Measurements from ENCODE around the gene DDX27.
"Not testable (repeated sequence)": the region's sequence is repeated elsewhere in the genome, so short reads cannot be mapped to it uniquely, and the experiment has no call there.

Gene DDX27, protein sequence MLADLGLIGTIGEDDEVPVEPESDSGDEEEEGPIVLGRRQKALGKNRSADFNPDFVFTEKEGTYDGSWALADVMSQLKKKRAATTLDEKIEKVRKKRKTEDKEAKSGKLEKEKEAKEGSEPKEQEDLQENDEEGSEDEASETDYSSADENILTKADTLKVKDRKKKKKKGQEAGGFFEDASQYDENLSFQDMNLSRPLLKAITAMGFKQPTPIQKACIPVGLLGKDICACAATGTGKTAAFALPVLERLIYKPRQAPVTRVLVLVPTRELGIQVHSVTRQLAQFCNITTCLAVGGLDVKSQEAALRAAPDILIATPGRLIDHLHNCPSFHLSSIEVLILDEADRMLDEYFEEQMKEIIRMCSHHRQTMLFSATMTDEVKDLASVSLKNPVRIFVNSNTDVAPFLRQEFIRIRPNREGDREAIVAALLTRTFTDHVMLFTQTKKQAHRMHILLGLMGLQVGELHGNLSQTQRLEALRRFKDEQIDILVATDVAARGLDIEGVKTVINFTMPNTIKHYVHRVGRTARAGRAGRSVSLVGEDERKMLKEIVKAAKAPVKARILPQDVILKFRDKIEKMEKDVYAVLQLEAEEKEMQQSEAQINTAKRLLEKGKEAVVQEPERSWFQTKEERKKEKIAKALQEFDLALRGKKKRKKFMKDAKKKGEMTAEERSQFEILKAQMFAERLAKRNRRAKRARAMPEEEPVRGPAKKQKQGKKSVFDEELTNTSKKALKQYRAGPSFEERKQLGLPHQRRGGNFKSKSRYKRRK

DNA sequence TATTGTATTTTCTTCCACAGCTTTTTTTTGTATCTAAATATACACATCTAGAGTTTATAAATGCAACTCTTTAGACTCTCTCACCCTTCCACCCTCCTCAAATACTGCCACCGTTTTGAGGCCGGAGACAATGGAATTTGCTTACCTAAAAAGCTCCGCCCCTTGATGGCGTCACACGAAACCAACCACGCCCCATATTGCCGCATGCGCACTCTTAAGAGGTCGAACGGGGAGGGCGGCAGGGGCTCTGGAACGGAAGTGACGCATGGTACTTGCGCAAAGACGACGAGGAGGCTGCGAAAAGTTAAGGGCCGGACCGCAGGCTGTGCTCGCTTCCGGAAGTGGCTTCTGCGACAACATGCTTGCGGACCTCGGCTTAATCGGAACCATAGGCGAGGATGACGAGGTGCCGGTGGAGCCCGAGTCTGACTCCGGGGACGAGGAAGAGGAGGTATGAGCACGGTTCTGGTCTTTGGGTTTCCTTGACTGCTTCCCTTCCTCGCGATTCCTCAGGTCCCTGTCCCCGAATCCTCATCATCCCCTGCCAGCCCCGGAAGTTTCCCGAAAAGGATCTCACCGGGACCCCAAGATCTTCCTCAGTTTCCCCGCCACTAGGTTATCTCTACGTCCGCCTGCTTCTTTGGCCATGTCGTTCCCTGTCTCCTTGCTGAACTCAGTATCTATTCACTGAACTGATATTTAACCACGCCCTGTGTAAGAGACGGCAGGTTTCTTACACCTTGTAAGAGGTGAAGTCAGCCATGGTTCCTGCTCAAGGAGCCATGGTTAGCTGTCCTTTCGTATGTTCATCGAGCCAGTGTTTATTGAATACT lies at the start of gene DDX27:
Gene DDX27 (plus strand): TSS at position 326 of the 833 bp plus-strand sequence. CDS start 33 bp downstream, at position 359.
- DNase-seq, result peak; percentile 98

DNA sequence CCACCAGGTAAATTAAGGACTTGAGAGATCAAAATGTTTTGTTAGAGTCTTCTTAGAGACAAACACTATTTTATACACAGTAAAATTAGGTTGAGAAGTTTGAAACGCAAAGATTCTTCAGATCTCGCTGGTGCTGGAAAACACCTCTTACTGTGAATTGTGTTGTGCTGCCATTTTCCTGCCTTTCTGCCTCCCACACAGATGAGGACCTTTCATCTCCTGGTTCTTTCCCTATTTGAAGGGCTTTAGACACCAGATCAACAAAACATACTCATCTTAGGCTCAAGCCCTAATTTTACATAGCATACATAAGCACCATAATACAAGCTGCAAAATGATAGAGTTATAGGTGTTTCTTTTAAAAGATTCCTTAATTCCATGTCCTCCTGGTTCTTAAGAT lies 49.7 kb upstream of the DDX27 start:
- DNase-seq, result no peak

DNA sequence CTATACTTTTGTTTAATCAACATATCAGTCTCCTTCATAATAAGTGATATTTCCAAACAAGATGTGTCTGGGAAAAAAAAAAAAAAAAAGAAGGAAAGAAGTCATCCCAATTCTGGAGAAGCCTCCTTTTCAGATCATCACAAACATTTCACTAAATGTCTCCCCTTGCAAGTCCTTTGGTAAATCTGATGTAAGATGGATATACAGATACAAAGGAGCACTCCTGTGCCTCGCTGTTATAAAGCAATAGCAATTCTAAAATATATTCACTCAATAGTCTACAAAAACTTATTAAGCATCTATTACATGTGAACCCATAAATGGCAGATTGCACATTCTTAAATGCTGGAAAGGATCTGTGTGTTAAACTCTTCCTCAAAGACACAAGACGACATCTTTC lies 48.5 kb upstream of the DDX27 start:
- DNase-seq, result no peak

DNA sequence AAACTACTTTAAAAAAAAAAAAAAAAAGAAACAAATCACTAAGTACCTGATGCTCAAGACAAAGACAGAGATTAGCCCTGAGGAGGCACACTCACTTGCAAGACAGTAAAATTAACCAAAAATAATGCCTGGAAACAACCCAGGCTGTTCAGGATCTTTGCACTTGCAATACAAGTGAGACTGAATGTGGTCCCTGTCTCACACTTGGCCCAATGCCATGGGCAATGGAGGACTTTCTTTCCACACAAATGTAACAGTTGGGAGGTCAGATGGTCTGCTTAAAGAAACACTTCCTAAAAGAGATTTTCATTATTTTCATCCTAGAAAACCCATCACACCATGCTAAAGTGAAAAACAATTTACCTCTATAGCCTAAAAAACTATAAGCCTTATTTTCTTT lies 47.3 kb upstream of the DDX27 start:
- no peak for DNase-seq

DNA sequence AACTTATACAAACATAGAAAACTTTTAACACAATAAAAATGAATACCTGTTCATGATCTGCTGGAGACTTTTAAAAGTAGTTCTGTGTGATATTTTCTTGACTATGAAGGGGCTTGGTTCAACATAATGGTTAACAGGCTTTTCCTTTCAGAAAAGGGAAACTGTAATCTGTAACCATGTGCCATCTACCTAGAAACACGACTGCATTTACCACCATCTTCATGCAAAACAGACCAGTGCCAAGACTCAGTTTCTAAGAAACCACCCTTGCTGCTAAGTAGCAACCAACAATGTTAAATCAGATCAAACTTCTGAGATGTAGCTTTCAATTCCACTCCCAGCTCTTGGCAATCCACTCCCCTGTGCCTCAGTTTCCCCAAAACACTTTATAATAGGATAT lies 46.8 kb upstream of the DDX27 start:
- DNase-seq, result no peak

DNA sequence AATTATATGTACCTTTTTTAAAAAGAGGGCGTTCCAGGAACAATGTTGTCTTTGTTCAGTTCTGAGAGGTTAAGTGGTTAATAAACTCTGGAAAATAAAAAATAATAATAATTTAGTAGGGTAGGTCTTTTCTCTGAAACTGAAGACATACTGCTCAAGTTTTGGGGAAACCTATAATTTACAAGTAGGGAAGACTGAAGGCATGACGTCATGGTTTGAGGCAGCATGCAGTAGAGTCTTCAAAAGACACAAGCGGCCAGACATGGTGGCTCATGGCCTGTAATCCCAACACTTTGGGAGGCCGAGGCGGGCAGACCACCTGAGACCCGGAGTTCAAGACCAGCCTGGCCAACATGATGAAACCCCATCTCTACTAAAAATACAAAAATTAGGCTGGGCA lies 45.0 kb upstream of the DDX27 start:
- no peak for DNase-seq

DNA sequence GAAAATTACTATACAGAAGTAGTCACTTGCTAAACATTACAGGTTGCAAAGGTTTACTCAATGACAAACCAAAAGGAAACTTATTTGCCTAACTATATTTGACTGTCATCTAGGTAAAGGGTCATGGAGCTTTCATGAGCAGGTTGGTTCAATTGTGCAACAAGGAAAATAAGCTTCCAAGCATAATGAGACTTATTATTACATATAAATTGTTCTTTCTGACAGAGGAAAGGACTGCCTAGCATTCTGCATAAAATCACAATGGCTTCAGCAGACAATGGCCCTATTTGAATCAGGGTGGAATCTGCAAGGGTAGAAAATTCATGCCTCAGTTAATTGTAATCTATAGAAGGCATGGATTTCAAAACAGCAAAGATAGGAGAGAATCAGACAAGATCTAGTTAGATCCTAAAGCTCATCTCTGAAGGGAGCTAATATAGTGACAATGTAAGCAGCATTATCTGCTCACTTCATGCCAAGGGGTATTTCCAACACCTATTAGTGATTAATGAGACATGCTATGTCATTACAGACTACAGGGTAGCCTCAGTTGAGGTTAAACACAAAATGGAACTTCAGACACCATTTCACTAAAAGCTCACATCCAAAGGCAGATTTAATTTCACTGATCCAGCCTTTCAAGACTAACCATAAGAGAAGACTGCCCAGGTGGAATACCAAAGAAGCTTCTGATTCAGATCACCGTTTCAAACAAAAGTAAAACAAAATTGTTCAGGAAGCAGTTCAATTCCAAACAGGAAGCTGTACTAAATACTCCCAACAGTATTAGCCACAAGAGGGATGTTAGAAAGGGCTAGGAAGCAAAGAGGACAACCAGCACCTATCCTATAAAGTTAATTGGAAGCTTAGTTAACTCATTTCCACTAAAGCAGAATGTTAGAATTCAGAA lies 39.6 kb upstream of the DDX27 start:
- no peak for DNase-seq

DNA sequence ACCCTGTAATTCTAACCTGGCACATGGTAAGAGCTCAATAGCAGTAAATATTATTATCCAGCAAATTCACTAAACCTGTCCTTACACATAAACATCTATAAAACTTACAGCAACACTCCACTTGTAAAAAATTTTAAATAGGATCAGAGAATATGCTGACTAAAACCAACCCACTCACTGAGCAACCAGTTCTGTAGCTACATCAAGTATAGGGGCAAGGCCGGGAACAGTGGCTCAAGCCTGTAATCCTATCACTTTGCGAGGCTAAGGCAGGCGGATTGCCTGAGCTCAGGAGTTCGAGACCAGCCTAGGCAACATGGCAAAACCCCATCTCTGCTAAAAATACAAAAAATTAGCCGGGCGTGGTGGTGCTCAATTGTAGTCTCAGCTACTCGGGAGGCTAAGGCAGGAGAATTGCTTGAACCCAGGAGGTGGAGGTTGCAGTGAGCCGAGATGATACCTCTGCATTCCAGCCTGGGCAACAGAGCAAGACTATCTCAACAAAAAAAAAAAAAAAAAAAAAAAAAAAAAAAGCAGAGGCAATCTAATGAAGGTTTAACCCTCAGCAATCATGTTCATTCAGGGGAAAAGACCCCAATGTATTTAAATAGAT lies 37.8 kb upstream of the DDX27 start:
- no peak for DNase-seq

DNA sequence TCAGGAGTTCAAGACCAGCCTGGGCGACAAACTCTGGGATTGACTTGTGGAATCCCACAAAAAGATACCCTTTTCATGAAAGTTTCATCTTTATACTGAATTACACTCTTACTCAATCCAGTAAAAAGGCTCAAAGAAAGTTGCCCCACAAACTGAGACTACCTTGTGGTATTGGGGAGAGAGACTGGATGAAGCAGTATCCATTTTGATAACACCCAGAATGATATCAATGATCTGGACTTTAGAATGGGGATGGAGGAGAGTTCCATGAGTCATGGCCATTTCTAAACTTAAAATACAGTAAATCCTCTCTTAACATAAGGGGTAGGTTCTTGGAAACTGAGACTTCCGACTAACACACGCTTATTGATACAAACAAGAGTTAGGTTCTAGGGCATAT lies 35.8 kb upstream of the DDX27 start:
- no peak for DNase-seq

DNA sequence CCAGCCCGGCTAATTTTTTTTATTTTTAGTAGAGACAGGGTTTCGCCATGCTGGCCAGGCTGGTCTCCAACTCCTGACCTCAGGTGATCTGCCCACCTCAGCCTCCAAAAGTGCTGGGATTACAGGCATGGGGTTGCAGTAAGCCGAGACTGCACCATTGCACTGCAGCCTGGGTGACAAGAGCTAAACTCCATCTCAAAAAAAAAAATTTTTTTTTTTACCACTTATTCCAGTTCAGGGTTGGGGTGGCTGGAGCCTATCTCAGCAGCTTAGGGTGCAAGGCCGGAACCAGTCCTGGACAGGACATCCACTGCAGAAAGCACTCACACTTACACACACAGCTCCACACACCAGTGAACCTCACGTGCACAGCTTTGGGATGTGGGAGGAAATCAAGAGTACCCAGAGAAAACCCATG lies 35.1 kb upstream of the DDX27 start:
- DNase-seq, result not testable (repeated sequence)

DNA sequence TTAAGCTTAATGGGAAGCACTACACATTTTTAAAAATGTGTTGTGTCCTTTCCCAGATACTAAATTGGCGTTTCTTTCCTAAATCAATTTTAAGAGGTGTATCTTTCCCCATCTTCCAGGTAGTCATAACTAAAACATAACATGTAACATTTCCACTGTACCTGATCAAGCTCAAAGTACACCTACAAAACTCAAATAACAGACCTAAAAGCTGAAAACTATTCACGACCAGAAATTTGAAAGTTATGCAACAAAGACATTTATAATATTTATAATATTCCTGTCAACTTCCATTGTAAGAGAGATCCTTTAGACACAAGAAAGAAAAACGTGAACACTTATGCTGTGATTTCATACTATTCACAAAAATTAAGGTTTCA lies 34.5 kb upstream of the DDX27 start:
- DNase-seq, result no peak

DNA sequence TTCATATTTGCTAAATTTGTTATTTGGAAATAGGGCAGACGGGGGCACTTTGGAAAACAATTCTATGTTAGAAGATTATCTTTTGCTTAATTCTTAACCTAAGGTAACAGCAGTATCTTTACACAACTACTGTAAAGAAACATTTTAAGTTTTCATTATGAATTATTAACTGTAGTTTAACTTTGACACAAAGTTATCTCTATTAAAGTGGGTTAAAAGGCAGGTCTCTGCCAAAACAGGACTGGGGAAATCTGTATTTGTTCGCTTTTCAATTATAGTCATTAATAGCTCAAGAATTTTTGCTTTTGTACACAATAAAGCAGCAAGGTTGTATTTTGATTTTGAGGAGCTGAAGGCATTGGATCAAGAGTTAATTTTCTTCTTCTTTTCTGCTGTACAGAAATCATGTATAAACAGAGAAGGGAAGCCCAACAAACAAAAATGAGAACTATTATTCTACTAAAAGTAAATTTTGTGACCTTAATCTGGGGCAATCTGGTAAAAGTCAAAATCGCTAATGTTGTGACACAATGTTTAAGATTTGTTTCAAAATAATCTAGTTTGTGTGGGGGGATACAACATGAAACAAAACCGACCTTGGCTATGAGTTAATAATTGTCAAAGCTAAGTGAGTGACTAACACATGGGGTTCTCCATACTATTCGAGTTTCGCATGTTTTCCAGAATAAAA lies 34.0 kb upstream of the DDX27 start:
- DNase-seq, result no peak

DNA sequence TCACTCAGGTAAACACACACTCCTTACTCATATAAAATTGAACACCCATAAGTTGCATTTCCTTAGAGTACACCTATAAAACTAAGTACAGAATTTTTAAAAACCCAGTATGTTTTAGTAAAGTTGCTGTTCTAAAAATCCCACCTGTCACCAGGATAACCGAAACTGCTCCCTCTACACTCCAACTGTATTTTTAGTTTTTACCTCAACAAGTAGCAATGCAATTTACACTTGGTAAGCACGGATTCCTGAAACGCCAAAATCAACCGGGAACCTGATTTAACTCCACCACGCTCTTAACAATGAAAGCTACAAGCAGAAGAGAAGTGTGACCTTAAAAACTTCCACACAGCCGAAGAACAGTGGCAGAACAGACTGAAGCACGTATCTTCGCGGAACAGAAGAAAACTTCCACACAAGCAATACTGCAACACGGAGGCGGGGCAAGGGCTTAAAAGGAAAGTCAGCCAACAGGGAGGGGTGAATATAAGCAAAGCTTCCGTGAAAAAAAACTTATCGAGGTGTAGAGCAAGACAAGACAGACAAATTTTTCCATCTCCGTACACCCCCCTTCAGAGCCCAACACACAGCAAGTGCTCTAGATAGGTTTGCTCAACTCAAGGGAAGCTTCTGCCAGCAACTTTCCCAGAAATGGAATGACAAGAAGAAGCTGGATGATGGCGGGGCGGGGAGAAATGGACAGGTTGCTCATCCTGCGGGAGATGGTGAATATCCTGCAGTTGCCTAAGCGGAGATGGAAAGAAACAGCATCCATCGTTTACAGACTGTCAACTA lies 32.5 kb upstream of the DDX27 start:
- DNase-seq, result peak; percentile 77 to 87

DNA sequence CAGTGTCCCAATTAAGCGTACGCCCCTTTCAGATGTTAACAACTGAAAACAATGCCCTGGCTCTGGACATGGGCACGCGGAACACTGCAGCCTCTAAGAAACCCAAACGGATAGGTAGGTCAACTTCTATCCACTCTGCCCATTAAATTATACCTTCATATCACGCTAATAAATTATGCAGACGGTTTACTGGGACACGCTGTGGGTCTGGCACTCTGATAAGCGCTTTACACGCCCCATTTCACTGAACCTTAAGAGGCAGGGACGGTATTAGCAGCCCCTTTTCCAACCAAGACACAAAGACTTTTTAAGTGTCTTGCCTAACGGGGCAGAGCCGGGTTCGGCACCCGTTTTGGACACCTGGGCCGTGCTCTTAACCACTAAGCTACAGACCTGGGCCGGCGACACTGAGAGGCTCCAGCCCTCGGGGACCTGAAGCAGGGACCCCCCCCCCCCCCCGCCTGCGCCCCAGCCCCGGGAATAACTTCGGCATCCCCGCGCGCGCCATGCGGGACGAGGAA lies 31.8 kb upstream of the DDX27 start:
- peak; percentile 1 to 38 for DNase-seq

DNA sequence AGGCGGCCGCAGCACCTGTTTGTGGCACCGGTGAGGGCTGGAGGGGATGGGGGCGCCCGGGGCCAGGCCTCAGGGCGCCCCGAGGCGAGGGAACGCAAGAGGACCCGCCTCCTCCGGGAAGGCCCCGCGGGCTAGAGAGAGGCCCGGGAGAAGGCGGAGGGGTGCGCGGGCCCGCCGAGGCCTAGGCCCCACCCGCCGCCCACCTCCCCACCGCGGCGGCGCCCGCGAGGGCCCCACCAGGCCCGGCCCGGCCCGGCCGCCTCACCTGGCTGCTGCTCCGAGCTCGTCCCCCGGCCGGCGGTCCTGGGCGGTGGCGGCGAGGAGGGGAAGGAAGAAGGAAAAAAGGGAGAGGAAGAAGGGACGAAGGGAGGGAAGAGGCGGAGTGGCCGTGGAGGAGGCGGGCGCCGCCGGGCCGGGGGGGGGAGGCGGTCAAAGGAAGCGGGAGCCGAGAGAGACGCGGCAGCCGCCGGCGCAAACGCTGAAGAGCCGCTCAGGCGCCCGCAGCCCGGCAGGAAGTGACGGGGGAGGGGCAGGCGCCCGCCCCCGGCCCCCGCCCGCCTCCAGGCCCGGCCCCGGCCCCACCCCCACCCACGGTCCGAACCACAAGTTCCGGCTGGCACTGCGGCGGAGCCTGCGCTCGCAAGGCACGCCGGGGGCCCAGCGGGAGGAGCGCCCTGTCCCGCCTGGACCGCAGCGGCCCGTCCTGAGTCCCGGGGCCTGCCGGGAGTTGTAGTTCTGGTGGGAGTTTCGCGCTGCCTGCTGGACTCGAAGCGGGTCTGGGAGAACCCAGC lies 31.2 kb upstream of the DDX27 start, which contains the start of gene STAU1:
Gene STAU1 (minus strand): TSS at position 484 of the 791 bp plus-strand sequence. CDS start 22,133 bp downstream, outside the sequence.
- DNase-seq, result peak; percentile 95

DNA sequence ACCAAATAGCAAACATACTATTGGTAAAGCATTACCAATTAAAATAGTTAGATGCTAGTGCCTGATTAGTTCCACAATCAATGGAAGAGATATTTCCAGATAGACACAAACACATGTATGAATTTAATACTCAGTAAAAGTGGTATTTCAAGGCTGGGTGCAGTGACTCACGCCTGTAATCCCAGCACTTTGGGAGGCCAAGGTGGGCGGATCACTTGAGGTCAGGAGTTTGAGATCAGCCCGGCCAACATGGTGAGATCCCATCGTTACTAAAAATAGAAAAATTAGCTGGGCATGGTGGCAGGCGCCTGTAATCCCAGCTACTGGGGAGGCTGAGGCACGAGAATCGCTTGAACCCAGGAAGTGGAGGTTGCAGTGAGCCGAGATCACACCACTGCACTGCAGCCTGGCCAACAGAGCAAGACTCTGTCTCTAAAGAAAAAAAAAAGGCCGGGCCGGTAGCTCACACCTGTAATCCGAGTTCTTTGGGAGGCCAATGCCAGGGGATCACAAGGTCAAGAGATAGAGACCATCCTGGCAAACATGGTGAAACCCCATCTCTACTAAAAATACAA lies 26.2 kb upstream of the DDX27 start:
- not testable (repeated sequence) for DNase-seq

DNA sequence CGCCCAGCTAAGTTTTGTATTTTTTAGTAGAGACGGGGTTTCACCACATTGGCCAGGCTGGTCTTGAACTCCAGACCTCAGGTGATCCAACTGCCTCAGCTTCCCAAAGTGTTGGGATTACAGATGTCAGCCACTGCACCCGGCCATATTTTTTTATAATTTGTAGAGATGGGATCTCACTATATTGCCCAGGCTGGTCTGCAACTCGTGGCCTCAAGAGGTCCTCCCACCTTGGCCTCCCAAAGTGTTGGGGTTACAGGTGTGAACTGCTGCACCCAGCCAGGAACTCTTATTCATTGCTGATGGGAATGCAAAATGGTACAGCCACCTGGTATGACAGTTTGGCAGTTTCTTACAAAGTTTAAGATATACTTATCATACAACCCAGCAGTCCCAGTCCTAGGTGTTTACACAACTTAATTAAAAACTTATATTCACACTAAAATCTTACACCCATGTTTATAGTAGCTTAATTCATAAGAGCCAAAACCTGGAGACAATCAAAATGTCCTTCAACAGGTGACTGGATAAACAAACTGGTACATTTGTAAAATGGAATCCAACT lies 19.4 kb upstream of the DDX27 start:
- no peak for DNase-seq

DNA sequence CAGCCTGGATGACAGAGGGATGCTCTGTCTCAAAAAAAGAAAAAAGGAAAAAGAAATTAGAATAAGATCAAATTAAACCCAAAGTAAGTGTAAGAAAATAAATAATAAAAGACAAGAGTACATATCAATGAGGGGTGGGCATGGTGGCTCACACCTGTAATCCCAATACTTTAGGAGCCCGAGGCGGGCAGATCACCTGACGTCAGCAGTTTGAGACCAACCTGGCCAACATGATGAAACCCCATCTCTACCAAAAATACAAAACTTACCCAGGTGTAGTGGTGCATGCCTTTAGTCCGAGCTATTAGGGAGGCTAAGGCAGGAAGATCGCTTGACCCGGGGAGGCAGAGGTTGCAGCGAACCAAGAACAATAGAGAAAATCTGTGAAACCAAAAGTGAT lies 16.2 kb upstream of the DDX27 start:
- DNase-seq, result no peak
